Tibial nerve (tissue), 4 donors: ENCODE measurements around the gene GOT2.

Experiments
- CTCF ChIP-seq, 5 experiments: fragments of 200-600 bp in 3 of 5; fragments of 450-650 bp in 2 of 5; sonication (generic) in 3 of 5; IDR thresholded peaks; one replicate each; pipeline ENCODE4 v1.5.1; 2016 to 2019; ENCODE audit warnings: antibody characterized with exemption in 5 of 5, mild to moderate bottlenecking in 3 of 5, moderate library complexity in 2 of 5
- EP300 ChIP-seq, 2 donors: sonication (generic); formaldehyde crosslinking; IDR thresholded peaks; one replicate each; pipeline ENCODE4 v1.6.1; 2017; ENCODE audit warnings: antibody characterized with exemption in 2 of 2, mild to moderate bottlenecking in 1 of 2
- POLR2A ChIP-seq, 2 donors: fragments of 450-650 bp; IDR thresholded peaks; one replicate each; pipeline ENCODE4 v1.6.1; 2017; ENCODE audit warnings: antibody characterized with exemption in 2 of 2, mild to moderate bottlenecking in 2 of 2, moderate library complexity in 2 of 2

- TF ChIP-seq CTCF (IDR thresholded peaks at IDR 0.05) (no peak), POLR2A (IDR thresholded peaks at IDR 0.05) (no peak), EP300 (IDR thresholded peaks at IDR 0.05) (no peak)
Measured at GRCh38 chr16:58716468-58716867, 17.6 kb downstream of the GOT2 start.
